Endothelial cell of umbilical vein (primary cell): ENCODE results near the gene BNIP5.

Experiments
- EZH2 ChIP-seq: IDR thresholded peaks from 2 replicates; pipeline ENCODE4 v1.6.1; 2012; ENCODE audit warnings: borderline replicate concordance, low read depth, mild to moderate bottlenecking, moderate library complexity, low read length, inconsistent platforms; ENCODE audit not compliant: severe bottlenecking
- FOS ChIP-seq: IDR thresholded peaks from 2 replicates; pipeline ENCODE4 v1.6.1; 2011; ENCODE audit warnings: mild to moderate bottlenecking, low read length, moderate library complexity, borderline replicate concordance; ENCODE audit not compliant: insufficient read depth
- MYC ChIP-seq: IDR thresholded peaks from one replicate; pipeline ENCODE4 v1.6.1; 2011; ENCODE audit warnings: mild to moderate bottlenecking, low read depth, low read length
- POLR2A ChIP-seq: IDR thresholded peaks from 2 replicates; pipeline ENCODE4 v1.6.1; 2012; ENCODE audit warnings: low read depth, mild to moderate bottlenecking, control low read depth, low read length
- POLR2AphosphoS5 ChIP-seq: IDR thresholded peaks from 2 replicates; pipeline ENCODE4 v1.6.1; 2012; ENCODE audit warnings: low read depth, mild to moderate bottlenecking, control low read depth, low read length, moderate library complexity; ENCODE audit not compliant: insufficient read depth
- TF ChIP-seq, protein P1 (sequence below), 2 donors: IDR thresholded peaks; 1 replicate in 1 of 2; 2 replicates in 1 of 2; pipeline ENCODE4 v1.5.1; 2011; ENCODE audit warnings: low read length in 2 of 2, mild to moderate bottlenecking in 2 of 2, moderate library complexity in 2 of 2, control low read depth in 1 of 2, inconsistent platforms in 1 of 2, low read depth in 1 of 2; ENCODE audit not compliant: insufficient read depth in 1 of 2; ENCODE audit errors: extremely low read depth in 1 of 2

DNA sequence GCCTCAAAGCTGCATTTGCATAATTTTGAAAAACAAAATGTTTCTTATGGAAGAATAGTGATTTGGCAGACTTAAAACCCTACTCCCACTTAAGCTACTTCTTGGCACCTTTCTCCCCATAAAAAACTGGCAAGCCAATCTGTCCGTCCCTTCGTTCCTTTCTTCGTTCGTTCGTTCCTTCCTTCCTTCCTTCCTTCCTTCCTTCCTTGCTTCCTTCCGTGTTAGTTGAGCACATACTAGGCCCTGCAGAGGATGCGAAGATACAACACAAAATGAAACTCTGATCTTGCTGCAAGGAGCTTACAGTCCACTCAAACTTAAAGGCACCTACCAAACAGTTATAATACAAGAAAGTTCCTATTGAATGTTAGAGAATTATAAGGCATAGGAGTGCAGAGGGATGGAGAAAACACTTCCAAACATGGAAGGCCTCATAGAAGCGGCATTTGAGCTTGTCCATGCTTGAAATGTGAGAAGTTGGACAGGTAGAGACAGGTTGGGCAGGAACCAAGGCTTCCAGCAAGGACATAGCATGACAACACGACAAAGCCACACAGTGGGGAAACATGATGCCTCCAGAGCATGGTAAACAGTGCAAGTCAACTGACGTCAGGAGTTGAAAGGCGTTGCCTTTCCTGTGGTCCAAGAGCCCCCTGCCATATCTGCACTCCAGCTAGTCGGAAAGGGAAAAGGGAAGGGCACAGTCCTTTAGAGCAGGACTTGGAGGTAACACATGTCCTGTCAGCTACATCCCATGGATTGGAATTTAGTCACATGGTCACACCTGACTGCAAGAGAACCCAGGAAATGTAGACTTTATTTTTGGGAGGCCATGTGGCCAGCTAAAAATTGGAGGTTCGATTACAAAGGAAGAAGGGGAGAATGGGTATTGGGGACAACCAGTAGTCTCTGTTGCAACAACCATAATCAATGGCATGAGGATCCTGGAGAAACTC lies 59.8 kb downstream of the BNIP5 start:
- TF ChIP-seq EZH2 (no peak), POLR2A (no peak), POLR2AphosphoS5 (no peak), FOS (no peak), MYC (no peak)
- TF ChIP-seq, protein P1, sequence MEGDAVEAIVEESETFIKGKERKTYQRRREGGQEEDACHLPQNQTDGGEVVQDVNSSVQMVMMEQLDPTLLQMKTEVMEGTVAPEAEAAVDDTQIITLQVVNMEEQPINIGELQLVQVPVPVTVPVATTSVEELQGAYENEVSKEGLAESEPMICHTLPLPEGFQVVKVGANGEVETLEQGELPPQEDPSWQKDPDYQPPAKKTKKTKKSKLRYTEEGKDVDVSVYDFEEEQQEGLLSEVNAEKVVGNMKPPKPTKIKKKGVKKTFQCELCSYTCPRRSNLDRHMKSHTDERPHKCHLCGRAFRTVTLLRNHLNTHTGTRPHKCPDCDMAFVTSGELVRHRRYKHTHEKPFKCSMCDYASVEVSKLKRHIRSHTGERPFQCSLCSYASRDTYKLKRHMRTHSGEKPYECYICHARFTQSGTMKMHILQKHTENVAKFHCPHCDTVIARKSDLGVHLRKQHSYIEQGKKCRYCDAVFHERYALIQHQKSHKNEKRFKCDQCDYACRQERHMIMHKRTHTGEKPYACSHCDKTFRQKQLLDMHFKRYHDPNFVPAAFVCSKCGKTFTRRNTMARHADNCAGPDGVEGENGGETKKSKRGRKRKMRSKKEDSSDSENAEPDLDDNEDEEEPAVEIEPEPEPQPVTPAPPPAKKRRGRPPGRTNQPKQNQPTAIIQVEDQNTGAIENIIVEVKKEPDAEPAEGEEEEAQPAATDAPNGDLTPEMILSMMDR (IDR thresholded peaks at IDR 0.05; ENCODE audit: extremely low read depth in 1 of 2, insufficient read depth in 1 of 2, low read depth in 1 of 2, low read length in 2 of 2) = no peak
